Central memory CD8-positive, alpha-beta T cell (primary cell): ENCODE data around the gene CDKAL1.

Experiments
- ATAC-seq: fragments of 150-1000 bp; cut with Tn5 transposase; replicated peaks from 2 replicates; pipeline ENCODE4 v1.10.0; 2022; ENCODE audit warnings: mild to moderate bottlenecking, moderate FRiP score, moderate number of reproducible peaks; ENCODE audit not compliant: poor library complexity, severe bottlenecking; ENCODE audit errors: extremely low read depth
- DNase-seq, 2 donors: peaks; one replicate each; pipeline ENCODE4 v3.0.0; 2021; ENCODE audit warnings: low spot score in 2 of 2
- H3K27ac Mint-ChIP-seq: one replicate; pipeline ENCODE4 v1.8.0; 2022; ENCODE audit warnings: low read depth, mild to moderate bottlenecking, moderate library complexity, mixed read lengths
- H3K27me3 Mint-ChIP-seq: one replicate; pipeline ENCODE4 v1.8.0; 2022; ENCODE audit warnings: mixed read lengths
- H3K36me3 Mint-ChIP-seq: one replicate; pipeline ENCODE4 v1.8.0; 2022; ENCODE audit warnings: mild to moderate bottlenecking, moderate library complexity, mixed read lengths; ENCODE audit not compliant: insufficient read depth
- H3K4me1 Mint-ChIP-seq: one replicate; pipeline ENCODE4 v1.8.0; 2022; ENCODE audit warnings: mixed read lengths
- H3K4me3 Mint-ChIP-seq: one replicate; pipeline ENCODE4 v1.8.0; 2022; ENCODE audit warnings: mild to moderate bottlenecking, moderate library complexity, mixed read lengths
- H3K9me3 Mint-ChIP-seq: one replicate; pipeline ENCODE4 v1.8.0; 2022; ENCODE audit warnings: mixed read lengths

Gene CDKAL1

DNA sequence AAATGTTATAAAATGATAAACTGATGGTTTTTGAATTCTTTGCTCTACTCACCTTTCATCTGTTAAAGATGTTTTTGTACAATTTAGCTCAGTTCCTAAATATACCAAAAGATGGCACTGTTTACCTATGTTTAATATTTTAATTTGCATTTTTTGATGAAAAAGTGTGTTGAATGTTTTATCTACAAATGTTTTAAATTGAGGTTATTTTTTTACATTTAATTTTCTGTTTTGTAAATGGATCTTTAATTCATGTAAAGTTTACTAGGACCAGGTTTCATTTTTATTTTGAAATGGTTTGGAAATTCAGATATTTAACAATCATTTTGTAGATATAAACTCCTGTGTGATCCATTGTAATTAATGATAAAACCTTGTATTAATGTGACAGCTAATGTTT, 30.0 kb downstream of the CDKAL1 start:
- Mint-ChIP-seq H3K4me1 (peaks cover 7% of the 10 kb centered on the region), H3K9me3 (no peaks in the 10 kb centered on the region), H3K27ac (no peak overlapping the region), H3K36me3 (no peaks in the 10 kb centered on the region), H3K27me3 (no peaks in the 10 kb centered on the region), H3K4me3 (no peak overlapping the region)
- ATAC-seq (no peak), DNase-seq (no peak)

DNA sequence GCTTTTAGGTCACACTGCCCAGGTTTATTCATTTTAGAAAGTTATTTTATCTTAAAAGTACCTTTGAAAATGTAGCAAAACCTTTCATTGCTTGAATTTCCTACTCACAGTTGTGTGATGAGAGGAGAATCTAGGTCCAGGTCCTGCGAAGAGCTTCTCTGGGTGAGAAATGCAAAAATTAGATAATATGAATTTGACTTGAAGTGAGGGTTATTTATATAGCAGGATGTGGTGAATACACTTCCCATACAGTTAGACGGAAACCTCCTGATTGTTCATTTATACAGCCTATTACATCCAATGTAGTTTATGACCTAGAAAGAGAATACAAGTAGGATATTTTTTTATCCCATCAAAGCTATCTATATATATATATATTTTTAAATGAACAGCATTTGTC, 30.5 kb downstream of the CDKAL1 start:
- Mint-ChIP-seq H3K27me3 (no peaks in the 10 kb centered on the region), H3K27ac (peak overlapping the region; percentile 44), H3K9me3 (no peaks in the 10 kb centered on the region), H3K4me1 (peaks cover 7% of the 10 kb centered on the region), H3K4me3 (no peak overlapping the region), H3K36me3 (no peaks in the 10 kb centered on the region)
- ATAC-seq (no peak), DNase-seq (no peak)

DNA sequence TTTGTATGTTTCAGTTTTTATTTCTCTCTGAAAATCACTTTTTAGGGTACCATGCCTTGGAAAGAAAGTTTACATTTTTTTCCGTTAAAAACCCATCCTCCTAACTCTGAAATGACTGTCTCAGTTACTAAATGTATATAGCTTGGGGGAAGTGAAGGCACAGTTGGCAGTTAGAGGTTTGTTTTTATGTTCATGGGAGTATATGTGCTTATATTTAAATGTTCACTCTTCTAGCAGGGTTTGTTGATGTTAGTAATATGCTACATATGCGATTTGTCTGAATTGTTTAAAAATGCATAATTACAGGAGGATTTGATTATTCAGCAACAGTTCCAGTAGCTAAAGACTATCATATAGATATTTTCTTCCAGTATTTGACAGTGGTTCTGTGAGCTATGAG, 31.1 kb downstream of the CDKAL1 start:
- no peak overlapping the region for H3K4me3 Mint-ChIP-seq
- no peaks in the 10 kb centered on the region for H3K27me3 Mint-ChIP-seq
- peak overlapping the region; percentile 44 for H3K27ac Mint-ChIP-seq
- H3K36me3 Mint-ChIP-seq, result no peaks in the 10 kb centered on the region
- no peaks in the 10 kb centered on the region for H3K9me3 Mint-ChIP-seq
- peaks cover 7% of the 10 kb centered on the region for H3K4me1 Mint-ChIP-seq
- DNase-seq (no peak), ATAC-seq (no peak)

DNA sequence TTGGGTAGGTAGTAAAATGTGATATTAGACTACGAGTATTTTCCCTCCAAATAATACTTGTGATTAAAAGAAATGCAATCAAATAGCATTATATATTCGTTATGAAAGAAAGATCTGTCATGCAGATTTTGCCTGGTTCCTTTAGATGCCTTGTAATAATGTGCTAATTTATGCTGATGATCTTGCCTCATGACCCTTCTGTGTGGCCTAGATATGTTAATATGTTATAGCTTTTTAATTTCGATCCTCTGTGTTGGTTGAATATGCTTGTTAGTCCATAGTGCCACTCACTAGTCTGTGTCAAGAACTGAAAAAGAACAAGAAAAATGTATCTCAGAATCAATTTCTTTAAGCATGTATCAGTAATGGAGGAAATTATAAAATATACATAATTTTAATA, 31.9 kb downstream of the CDKAL1 start:
- peaks cover 7% of the 10 kb centered on the region for H3K4me1 Mint-ChIP-seq
- H3K36me3 Mint-ChIP-seq, result no peaks in the 10 kb centered on the region
- H3K27ac Mint-ChIP-seq, result no peak overlapping the region
- H3K9me3 Mint-ChIP-seq, result no peaks in the 10 kb centered on the region
- DNase-seq, result no peak
- ATAC-seq, result no peak
- no peak overlapping the region for H3K4me3 Mint-ChIP-seq
- H3K27me3 Mint-ChIP-seq, result no peaks in the 10 kb centered on the region

DNA sequence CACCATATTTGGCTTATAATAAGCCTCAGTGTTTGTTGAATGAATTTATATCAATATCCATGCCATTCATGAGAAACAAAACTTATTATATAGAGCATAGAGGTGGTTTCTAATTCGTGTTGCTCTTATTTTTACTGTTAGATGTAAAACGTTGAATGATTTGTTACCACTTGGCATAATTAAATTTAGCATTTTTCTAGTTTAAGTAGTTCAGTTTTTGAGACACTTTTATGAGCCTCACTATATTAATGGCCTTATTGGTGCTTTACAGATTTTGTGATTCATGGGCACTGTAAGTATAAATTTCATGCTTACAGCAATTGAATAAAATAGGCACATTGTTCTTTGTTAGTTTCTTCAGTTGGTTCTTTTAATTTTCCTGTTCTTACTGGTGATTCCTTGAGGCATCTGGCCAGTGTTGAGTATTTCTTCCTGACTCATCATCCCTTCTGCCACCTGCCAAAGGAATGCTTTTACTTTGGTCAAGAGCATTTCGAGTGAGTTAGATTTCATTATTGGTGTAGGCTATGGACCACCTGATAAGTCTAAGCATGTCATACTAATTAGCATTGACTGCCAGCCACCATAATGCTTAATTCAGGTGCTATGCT, 34.8 kb downstream of the CDKAL1 start:
- Mint-ChIP-seq H3K36me3 (no peaks in the 10 kb centered on the region), H3K9me3 (no peaks in the 10 kb centered on the region), H3K27me3 (no peaks in the 10 kb centered on the region), H3K4me3 (no peak overlapping the region), H3K4me1 (peaks cover 7% of the 10 kb centered on the region), H3K27ac (no peak overlapping the region)
- DNase-seq (no peak), ATAC-seq (no peak)

DNA sequence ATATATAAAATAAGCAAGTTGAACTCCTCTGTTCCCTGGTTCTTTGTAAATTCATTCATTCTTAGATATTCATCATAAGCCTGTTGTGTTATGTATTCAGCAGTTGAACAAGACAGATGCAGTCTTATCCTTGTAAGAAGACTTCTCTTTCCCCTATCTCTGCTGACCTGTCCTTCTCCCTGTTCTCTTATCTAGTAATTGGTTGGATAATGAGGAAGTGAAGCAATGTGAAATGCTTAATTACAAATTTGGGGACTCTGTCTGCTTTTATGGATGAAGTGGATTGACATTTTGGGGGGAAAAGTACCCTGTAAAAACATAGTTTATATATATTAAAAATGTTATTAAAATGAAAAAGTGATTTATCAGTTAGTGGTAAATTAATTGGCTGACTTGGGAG, 37.0 kb downstream of the CDKAL1 start:
- DNase-seq, result no peak
- Mint-ChIP-seq H3K4me1 (no peaks in the 10 kb centered on the region), H3K36me3 (peaks cover 3% of the 10 kb centered on the region), H3K9me3 (no peaks in the 10 kb centered on the region), H3K4me3 (no peak overlapping the region), H3K27ac (no peak overlapping the region), H3K27me3 (no peaks in the 10 kb centered on the region)
- ATAC-seq, result no peak

DNA sequence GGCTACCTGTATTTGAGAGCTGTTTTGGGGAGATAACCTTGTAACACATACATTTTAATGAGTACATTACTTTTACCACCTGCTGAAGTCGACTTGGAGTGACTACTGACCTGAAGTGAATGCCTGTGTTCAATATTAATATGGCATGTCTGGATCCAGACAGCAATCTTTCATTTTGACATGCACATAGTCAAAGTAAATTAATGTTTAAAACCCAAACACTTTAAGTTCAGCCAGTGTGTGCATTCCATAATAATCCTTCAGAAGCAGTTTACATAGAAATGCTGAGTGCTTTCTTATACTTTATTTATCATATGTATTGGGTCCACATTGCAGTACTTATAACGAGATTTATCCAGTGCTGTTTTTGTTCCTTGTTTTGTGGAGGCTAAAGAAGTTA, 38.0 kb downstream of the CDKAL1 start:
- Mint-ChIP-seq H3K27me3 (no peaks in the 10 kb centered on the region), H3K27ac (no peak overlapping the region)

DNA sequence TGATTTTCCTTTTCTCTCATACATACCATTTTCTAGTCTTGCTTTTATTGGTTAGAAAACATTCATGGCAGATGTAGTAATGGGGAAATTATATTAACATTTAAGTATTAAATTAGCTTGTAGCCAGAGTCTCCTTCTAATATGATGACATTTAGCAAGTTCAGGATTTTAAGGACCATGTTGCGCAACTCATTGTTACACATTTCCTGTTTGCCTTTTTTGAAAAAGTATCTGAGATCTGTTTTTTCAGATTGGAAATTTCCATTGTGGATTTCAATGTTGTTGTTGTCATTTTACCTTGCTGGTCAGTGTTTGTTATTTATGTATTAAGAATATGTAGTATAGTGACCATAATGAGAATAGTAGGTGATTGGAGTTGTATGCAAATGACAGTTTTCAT, 38.7 kb downstream of the CDKAL1 start:
- ATAC-seq (no peak), DNase-seq (no peak)
- Mint-ChIP-seq H3K9me3 (no peaks in the 10 kb centered on the region), H3K36me3 (peaks cover 3% of the 10 kb centered on the region), H3K4me3 (no peak overlapping the region), H3K27ac (no peak overlapping the region), H3K4me1 (no peaks in the 10 kb centered on the region), H3K27me3 (no peaks in the 10 kb centered on the region)

More for the DNA sequence above, 38.0 kb downstream of the CDKAL1 start:
- ATAC-seq, result no peak
- no peaks in the 10 kb centered on the region for H3K4me1 Mint-ChIP-seq
- no peak for DNase-seq
- H3K4me3 Mint-ChIP-seq, result no peak overlapping the region
- H3K9me3 Mint-ChIP-seq, result no peaks in the 10 kb centered on the region
- peaks cover 3% of the 10 kb centered on the region for H3K36me3 Mint-ChIP-seq

DNA sequence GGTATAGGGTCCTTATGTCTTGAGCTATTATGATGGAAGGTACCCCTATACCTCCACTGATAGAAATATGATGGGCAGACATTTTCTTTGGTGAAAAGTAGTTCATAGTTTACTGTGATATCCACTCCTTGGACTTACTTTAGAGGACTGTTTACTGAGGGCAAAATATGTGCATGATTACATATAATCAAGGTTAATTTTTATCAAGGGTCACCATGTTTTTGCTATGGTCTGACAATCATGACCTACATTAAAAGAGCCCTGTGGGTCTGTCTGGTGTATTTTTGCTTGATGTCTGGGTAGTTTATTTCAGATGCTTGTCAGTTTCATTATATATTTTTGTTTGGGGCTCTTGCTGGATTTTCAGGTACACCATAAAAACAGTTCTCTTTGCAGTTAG, 40.1 kb downstream of the CDKAL1 start:
- Mint-ChIP-seq H3K9me3 (no peaks in the 10 kb centered on the region), H3K4me1 (no peaks in the 10 kb centered on the region), H3K36me3 (peaks cover 9% of the 10 kb centered on the region), H3K27ac (no peak overlapping the region), H3K27me3 (no peaks in the 10 kb centered on the region), H3K4me3 (no peak overlapping the region)
- ATAC-seq (no peak), DNase-seq (no peak)

DNA sequence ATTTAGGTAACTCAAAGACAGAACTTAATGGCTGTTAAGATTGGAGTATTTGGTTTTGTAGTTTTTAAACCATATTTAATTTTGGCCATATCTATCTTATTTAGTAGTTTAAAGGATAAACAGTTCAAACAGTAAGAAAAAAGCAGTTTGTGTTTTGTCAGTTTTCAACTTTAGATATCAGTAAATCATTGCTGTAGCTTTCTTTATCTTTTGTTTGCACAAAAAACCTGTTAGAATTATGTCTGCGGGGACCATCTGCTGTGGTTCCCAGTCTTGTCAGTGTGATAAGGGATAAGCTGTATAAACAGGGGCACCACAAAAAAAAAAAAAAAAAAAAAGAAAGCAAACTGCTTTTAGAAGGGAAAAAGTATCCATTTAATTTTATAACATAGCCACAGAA, 40.9 kb downstream of the CDKAL1 start:
- Mint-ChIP-seq H3K27me3 (no peaks in the 10 kb centered on the region), H3K27ac (no peak overlapping the region), H3K9me3 (no peaks in the 10 kb centered on the region), H3K4me1 (no peaks in the 10 kb centered on the region), H3K36me3 (peaks cover 13% of the 10 kb centered on the region), H3K4me3 (no peak overlapping the region)
- DNase-seq (no peak), ATAC-seq (no peak)

DNA sequence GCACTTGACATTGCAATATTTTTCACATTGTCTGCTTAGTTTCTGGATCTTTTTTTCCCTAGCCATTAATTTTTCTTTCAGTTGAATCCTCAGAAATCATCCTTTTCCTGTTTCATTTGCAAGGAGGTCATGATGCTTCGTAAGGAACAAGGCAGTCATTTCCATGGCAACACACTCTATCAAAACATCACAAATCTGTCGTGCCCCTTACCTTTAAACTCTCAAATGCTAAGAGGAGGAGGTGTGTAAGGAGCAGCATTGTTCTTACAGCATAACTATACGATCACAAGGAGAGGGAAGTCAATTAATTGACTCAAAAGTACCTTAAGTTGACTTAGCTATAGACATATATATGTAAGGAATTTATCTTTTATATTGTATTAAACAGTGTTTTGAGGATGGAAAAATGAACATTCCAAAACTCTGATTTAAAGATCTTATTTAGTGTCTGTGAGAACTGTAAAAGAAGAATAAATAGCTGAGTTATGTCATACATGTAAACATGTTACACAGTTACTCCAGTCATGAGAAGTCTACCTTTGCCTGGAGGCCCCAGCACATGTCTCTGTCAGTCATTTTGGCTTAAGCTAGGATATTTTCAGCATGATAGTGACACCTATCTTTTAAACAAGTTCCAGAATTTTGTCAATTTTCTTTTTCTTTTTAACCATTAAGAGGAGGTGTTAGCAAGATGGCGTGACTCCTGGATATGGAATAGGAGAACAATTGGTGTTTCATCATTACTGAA, 41.6 kb downstream of the CDKAL1 start:
- Mint-ChIP-seq H3K4me3 (no peak overlapping the region), H3K27ac (peak overlapping the region; percentile 18), H3K9me3 (no peaks in the 10 kb centered on the region), H3K27me3 (no peaks in the 10 kb centered on the region), H3K36me3 (peaks cover 13% of the 10 kb centered on the region), H3K4me1 (no peaks in the 10 kb centered on the region)
- ATAC-seq (no peak), DNase-seq (no peak)

DNA sequence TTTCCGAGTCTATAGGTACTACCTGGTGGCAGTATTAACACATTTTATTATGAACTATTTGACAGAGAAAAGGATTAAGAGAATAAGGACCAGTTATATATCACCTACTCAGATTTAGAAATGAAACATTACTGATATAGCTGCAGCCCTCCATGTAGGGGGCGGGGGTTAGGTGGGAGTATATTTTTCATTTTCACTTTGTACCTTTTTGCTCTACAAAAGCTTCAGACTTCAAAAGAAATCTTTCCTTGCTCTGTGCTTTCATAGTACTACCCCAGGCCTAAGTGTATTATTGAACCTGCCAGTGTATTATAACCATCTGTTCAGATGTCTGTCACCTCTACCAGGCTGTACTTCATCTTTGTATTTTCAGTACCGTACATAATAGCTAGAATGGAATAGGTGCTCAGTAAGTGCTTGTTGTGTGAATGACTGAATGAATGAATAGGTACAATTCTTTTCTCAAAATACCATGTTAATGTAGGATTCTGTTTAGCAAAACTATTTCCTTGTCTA, 43.0 kb downstream of the CDKAL1 start:
- DNase-seq (no peak), ATAC-seq (no peak)
- Mint-ChIP-seq H3K4me1 (no peaks in the 10 kb centered on the region), H3K9me3 (no peaks in the 10 kb centered on the region), H3K27ac (no peak overlapping the region), H3K27me3 (no peaks in the 10 kb centered on the region), H3K4me3 (no peak overlapping the region), H3K36me3 (peaks cover 13% of the 10 kb centered on the region)

DNA sequence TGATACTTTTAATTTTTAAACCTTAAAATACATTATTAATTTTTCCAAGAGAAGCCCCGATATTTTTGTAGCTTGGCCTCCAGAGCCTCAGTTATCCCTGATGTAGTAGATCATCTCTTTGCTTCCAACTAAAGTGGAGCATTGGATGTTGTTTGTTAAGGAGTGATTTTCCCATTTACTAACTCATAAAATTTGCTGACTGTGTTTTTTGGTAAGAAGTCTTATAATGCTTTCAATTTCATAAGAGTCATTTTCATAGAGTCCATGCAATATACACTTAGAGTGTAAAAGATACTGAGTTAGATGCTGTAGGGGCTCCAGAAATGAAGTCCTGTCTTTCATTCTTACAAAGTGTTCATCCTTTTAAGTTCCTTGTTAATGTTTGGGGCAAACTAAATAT, 46.8 kb downstream of the CDKAL1 start:
- Mint-ChIP-seq H3K4me3 (no peak overlapping the region), H3K9me3 (no peaks in the 10 kb centered on the region), H3K27me3 (no peaks in the 10 kb centered on the region), H3K36me3 (peaks cover 18% of the 10 kb centered on the region), H3K27ac (no peak overlapping the region), H3K4me1 (peaks cover 22% of the 10 kb centered on the region)
- DNase-seq (no peak), ATAC-seq (no peak)
